CD4-positive, alpha-beta T cell (primary cell): ENCODE data around the gene MEX3C. TPM values are rescaled to one million over a fixed set of nuclear protein-coding genes. Genes with fewer than 3 reads are reported as not detected.

ENCODE experiments used
- ATAC-seq: fragments of 200-7000 bp; cut with Tn5 transposase; one replicate; pipeline ENCODE4 v1.10.0; 2022; ENCODE audit warnings: mild to moderate bottlenecking; ENCODE audit not compliant: poor library complexity
- CTCF ChIA-PET: fragments of 350-600 bp; sonication (Branson Sonifier 250); formaldehyde crosslinking; loops from one replicate; lab custom pipeline; 2021; ENCODE audit warnings: antibody characterized with exemption, inconsistent platforms; lab: Charles Lee
- POLR2A ChIA-PET: fragments of 350-600 bp; sonication (Branson Sonifier 250); formaldehyde crosslinking; loops from one replicate; lab custom pipeline; 2021; ENCODE audit warnings: antibody characterized with exemption, inconsistent platforms; lab: Charles Lee
- DNase-seq, 14 experiments: peaks; one replicate each; pipeline ENCODE4 v3.0.0-alpha.2; 2013 to 2020; ENCODE audit warnings: mixed read lengths in 2 of 14
- H3K27ac ChIP-seq, 2 donors: one replicate each; pipeline versions ENCODE4 v1.5.1 to v1.7.0; 2013; ENCODE audit warnings: low read length in 2 of 2, low read depth in 1 of 2, mild to moderate bottlenecking in 1 of 2
- H3K27me3 ChIP-seq, 2 experiments: 1 replicate in 1 of 2; 2 replicates in 1 of 2; pipeline versions ENCODE4 v1.6.1 to v1.7.0; 2013; ENCODE audit warnings: low read length in 2 of 2, control low read depth in 1 of 2, mild to moderate bottlenecking in 1 of 2, moderate library complexity in 1 of 2; ENCODE audit not compliant: insufficient read depth in 2 of 2, control insufficient read depth in 1 of 2
- H3K36me3 ChIP-seq: one replicate; pipeline ENCODE4 v1.6.1; 2013; ENCODE audit warnings: low read length, control low read depth; ENCODE audit not compliant: insufficient read depth
- H3K4me1 ChIP-seq: one replicate; pipeline ENCODE4 v1.6.1; 2013; ENCODE audit warnings: low read length, control low read depth; ENCODE audit not compliant: insufficient read depth
- H3K4me3 ChIP-seq: one replicate; pipeline ENCODE4 v1.5.1; 2013; ENCODE audit warnings: mild to moderate bottlenecking, low read length, moderate library complexity
- H3K9me3 ChIP-seq, 2 experiments: 1 replicate in 1 of 2; 2 replicates in 1 of 2; pipeline versions ENCODE4 v1.6.1 to v1.7.0; 2013; ENCODE audit warnings: low read length in 2 of 2, mild to moderate bottlenecking in 2 of 2, control low read depth in 1 of 2, moderate library complexity in 1 of 2; ENCODE audit not compliant: control insufficient read depth in 1 of 2, insufficient read depth in 1 of 2
- H3K27ac Mint-ChIP-seq: one replicate; pipeline ENCODE4 v1.8.0; 2020; ENCODE audit warnings: mixed read lengths
- H3K27me3 Mint-ChIP-seq: one replicate; pipeline ENCODE4 v1.8.0; 2021; ENCODE audit warnings: mixed read lengths
- H3K36me3 Mint-ChIP-seq: one replicate; pipeline ENCODE4 v1.8.0; 2021; ENCODE audit warnings: low read depth, mixed read lengths
- H3K4me1 Mint-ChIP-seq: one replicate; pipeline ENCODE4 v1.8.0; 2021; ENCODE audit warnings: low read depth, mixed read lengths
- H3K4me3 Mint-ChIP-seq: one replicate; pipeline ENCODE4 v1.8.0; 2020; ENCODE audit warnings: mild to moderate bottlenecking, mixed read lengths
- H3K9me3 Mint-ChIP-seq: one replicate; pipeline ENCODE4 v1.8.0; 2020; ENCODE audit warnings: mixed read lengths
- intact Hi-C, 2 experiments: fragments of 100-400 bp; cut with DNase I in 1 of 2; cut with micrococcal nuclease in 1 of 2; formaldehyde crosslinking; loops; one replicate each; pipeline versions ENCODE4 v1.15.1 to v1.9.0; 2023 to 2025; cut with DNase I, micrococcal nuclease
- total RNA-seq, 174 experiments: library from RNA in 2 of 174; stranded (reverse) in 2 of 174; gene quantifications; one replicate each; pipeline ENCODE4 v1.2.3 and lab custom pipeline; 2021 to 2026
- TF ChIP-seq, protein P1 (sequence below): fragments of 200-600 bp; IDR thresholded peaks from one replicate; pipeline ENCODE4 v1.8.0; 2022; ENCODE audit warnings: antibody characterized with exemption, mild to moderate bottlenecking

The MEX3C gene
- total RNA-seq, 2 experiments from 2014 or later = 70.8 to 76.1 TPM

GRCh38 chr18:51125976-51126375 lies 71.5 kb downstream of the MEX3C start:
- Histone ChIP-seq H3K4me1 (no peaks in the 10 kb centered on the region), H3K4me3 (no peak overlapping the region), H3K9me3 (peaks cover 0 to 6% of the 10 kb centered on the region in 2 experiments), H3K27ac (no peak overlapping the region), H3K27me3 (peaks cover 0 to 2% of the 10 kb centered on the region in 2 experiments), H3K36me3 (no peaks in the 10 kb centered on the region)
- no peak overlapping the region for H3K27ac Mint-ChIP-seq
- no peak for DNase-seq
- POLR2A ChIA-PET = no interaction called here
- H3K4me1 Mint-ChIP-seq = no peaks in the 10 kb centered on the region
- TF ChIP-seq, protein P1, sequence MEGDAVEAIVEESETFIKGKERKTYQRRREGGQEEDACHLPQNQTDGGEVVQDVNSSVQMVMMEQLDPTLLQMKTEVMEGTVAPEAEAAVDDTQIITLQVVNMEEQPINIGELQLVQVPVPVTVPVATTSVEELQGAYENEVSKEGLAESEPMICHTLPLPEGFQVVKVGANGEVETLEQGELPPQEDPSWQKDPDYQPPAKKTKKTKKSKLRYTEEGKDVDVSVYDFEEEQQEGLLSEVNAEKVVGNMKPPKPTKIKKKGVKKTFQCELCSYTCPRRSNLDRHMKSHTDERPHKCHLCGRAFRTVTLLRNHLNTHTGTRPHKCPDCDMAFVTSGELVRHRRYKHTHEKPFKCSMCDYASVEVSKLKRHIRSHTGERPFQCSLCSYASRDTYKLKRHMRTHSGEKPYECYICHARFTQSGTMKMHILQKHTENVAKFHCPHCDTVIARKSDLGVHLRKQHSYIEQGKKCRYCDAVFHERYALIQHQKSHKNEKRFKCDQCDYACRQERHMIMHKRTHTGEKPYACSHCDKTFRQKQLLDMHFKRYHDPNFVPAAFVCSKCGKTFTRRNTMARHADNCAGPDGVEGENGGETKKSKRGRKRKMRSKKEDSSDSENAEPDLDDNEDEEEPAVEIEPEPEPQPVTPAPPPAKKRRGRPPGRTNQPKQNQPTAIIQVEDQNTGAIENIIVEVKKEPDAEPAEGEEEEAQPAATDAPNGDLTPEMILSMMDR = no peak
- no peaks in the 10 kb centered on the region for H3K27me3 Mint-ChIP-seq
- no peaks in the 10 kb centered on the region for H3K36me3 Mint-ChIP-seq
- H3K4me3 Mint-ChIP-seq = no peak overlapping the region
- H3K9me3 Mint-ChIP-seq = no peaks in the 10 kb centered on the region
- intact Hi-C loops = no loop called here
- CTCF ChIA-PET = no interaction called here
- no peak for ATAC-seq

Other genes with a start within 250 kb of the MEX3C start
- 1 to 10 TPM; 3.0 to 4.6 TPM for gene ELAC1, start 229.6 kb downstream of the MEX3C start, total RNA-seq
- 10 to 100 TPM; 82.0 to 82.9 TPM for gene SMAD4, start 167.5 kb downstream of the MEX3C start, total RNA-seq